IMR-90 (cell line): Measurements from ENCODE around the gene AGBL5. TPM values are rescaled to one million over a fixed set of nuclear protein-coding genes. Genes with fewer than 3 reads are reported as not detected.

Source experiments
- ATAC-seq: fragments of 200-7000 bp; cut with Tn5 transposase; 2 replicates; pipeline ENCODE4 v1.9.1; 2020; ENCODE audit warnings: low read depth, mild to moderate bottlenecking, moderate library complexity
- BruUV-seq: library from RNA; stranded (reverse); fragments of 400-500 nt; replicated peaks from 2 replicates; lab custom pipeline; 2021; lab: Mats Ljungman, UMichigan
- CTCF ChIA-PET: fragments of 300-600 bp; formaldehyde crosslinking; extraction: SDS; loops from one replicate; lab custom pipeline; 2021; ENCODE audit warnings: antibody characterized with exemption; lab: Yijun Ruan, JAX
- POLR2A ChIA-PET: fragments of 300-600 bp; sonication (Branson Sonifier 250); formaldehyde crosslinking; loops from one replicate; lab custom pipeline; 2022; ENCODE audit warnings: antibody characterized with exemption; ENCODE audit not compliant: unreplicated experiment; lab: Charles Lee
- DNase-seq: peaks from one replicate; pipeline ENCODE4 v3.0.0; 2013
- H2AFZ ChIP-seq: replicated peaks from 2 replicates; pipeline ENCODE3; 2013; ENCODE audit warnings: low read length, mild to moderate bottlenecking; ENCODE audit not compliant: poor library complexity
- H2AK5ac ChIP-seq: 2 replicates; pipeline ENCODE4 v1.6.1; 2013; ENCODE audit warnings: low read depth, low read length, inconsistent platforms
- H2AK9ac ChIP-seq: replicated peaks from 2 replicates; pipeline ENCODE3; 2013; ENCODE audit warnings: mild to moderate bottlenecking, low read depth, low read length, moderate library complexity; ENCODE audit not compliant: poor library complexity
- H2BK120ac ChIP-seq: 2 replicates; pipeline ENCODE4 v1.6.1; 2013; ENCODE audit warnings: low read depth, low read length, inconsistent platforms
- H2BK15ac ChIP-seq: 3 replicates; pipeline ENCODE4 v1.6.1; 2013; ENCODE audit warnings: low read depth, low read length, inconsistent platforms
- H2BK20ac ChIP-seq: 2 replicates; pipeline ENCODE4 v1.6.1; 2013; ENCODE audit warnings: low read depth, mild to moderate bottlenecking, inconsistent platforms, low read length, moderate library complexity
- H2BK5ac ChIP-seq: 2 replicates; pipeline ENCODE4 v1.6.1; 2013; ENCODE audit warnings: mild to moderate bottlenecking, low read depth, low read length, inconsistent platforms; ENCODE audit not compliant: poor library complexity, severe bottlenecking
- H3K14ac ChIP-seq: replicated peaks from 2 replicates; pipeline ENCODE4 v1.6.1; 2013; ENCODE audit warnings: low read depth, low read length, inconsistent platforms
- H3K18ac ChIP-seq: 2 replicates; pipeline ENCODE4 v1.6.1; 2013; ENCODE audit warnings: low read depth, low read length, control low read depth
- H3K23ac ChIP-seq: 2 replicates; pipeline ENCODE4 v1.6.1; 2013; ENCODE audit warnings: low read depth, low read length, inconsistent platforms
- H3K27ac ChIP-seq: 2 replicates; pipeline ENCODE4 v1.5.1; 2013; ENCODE audit warnings: mild to moderate bottlenecking, control low read depth, low read length; ENCODE audit not compliant: insufficient read depth
- H3K27me3 ChIP-seq: 2 replicates; pipeline ENCODE4 v1.6.1; 2013; ENCODE audit warnings: low read length; ENCODE audit not compliant: control insufficient read depth, insufficient read depth
- H3K36me3 ChIP-seq: 2 replicates; pipeline ENCODE4 v1.6.1; 2013; ENCODE audit warnings: low read length, mixed read lengths; ENCODE audit not compliant: control insufficient read depth, insufficient read depth
- H3K4ac ChIP-seq: 2 replicates; pipeline ENCODE4 v1.6.1; 2013; ENCODE audit warnings: low read depth, low read length, inconsistent platforms
- H3K4me1 ChIP-seq: 2 replicates; pipeline ENCODE4 v1.6.1; 2013; ENCODE audit warnings: low read length, mixed read lengths; ENCODE audit not compliant: control insufficient read depth, insufficient read depth
- H3K4me2 ChIP-seq: 2 replicates; pipeline ENCODE4 v1.6.1; 2013; ENCODE audit warnings: low read depth, mild to moderate bottlenecking, control low read depth, low read length, moderate library complexity
- H3K4me3 ChIP-seq: 2 replicates; pipeline ENCODE4 v1.5.1; 2013; ENCODE audit warnings: low read depth, mild to moderate bottlenecking, control low read depth, low read length, moderate library complexity; ENCODE audit not compliant: insufficient read depth
- H3K56ac ChIP-seq: 2 replicates; pipeline ENCODE4 v1.6.1; 2013; ENCODE audit warnings: low read length, inconsistent platforms; ENCODE audit not compliant: insufficient read depth; ENCODE audit errors: extremely low read depth
- H3K79me1 ChIP-seq, 2 experiments: 2 replicates each; pipeline ENCODE4 v1.6.1; 2013; ENCODE audit warnings: low read length in 2 of 2, inconsistent platforms in 1 of 2, low read depth in 1 of 2
- H3K9ac ChIP-seq: 2 replicates; pipeline ENCODE4 v1.6.1; 2013; ENCODE audit warnings: low read depth, low read length, control low read depth
- H3K9me1 ChIP-seq: 2 replicates; pipeline ENCODE4 v1.6.1; 2013; ENCODE audit warnings: low read length, inconsistent platforms; ENCODE audit not compliant: insufficient read depth
- H3K9me3 ChIP-seq: 2 replicates; pipeline ENCODE4 v1.6.1; 2013; ENCODE audit warnings: low read length; ENCODE audit not compliant: control insufficient read depth, insufficient read depth
- H4K20me1 ChIP-seq: 2 replicates; pipeline ENCODE4 v1.6.1; 2013; ENCODE audit warnings: low read length, inconsistent platforms; ENCODE audit not compliant: insufficient read depth
- H4K5ac ChIP-seq: 2 replicates; pipeline ENCODE4 v1.6.1; 2013; ENCODE audit warnings: mild to moderate bottlenecking, low read depth, low read length, control low read depth
- H4K8ac ChIP-seq, 2 experiments: 2 replicates each; pipeline ENCODE4 v1.6.1; 2013; ENCODE audit warnings: low read depth in 2 of 2, low read length in 2 of 2, control low read depth in 1 of 2, inconsistent platforms in 1 of 2
- H4K91ac ChIP-seq: 2 replicates; pipeline ENCODE4 v1.6.1; 2013; ENCODE audit warnings: low read depth, low read length, inconsistent platforms; ENCODE audit not compliant: insufficient read depth
- BHLHE40 ChIP-seq: fragments of 150-350 bp; IDR thresholded peaks from 2 replicates; pipeline ENCODE4 v1.6.1; 2016; ENCODE audit warnings: mild to moderate bottlenecking, low read depth, low read length
- CEBPB ChIP-seq: IDR thresholded peaks from 2 replicates; pipeline ENCODE4 v1.6.1; 2012; ENCODE audit warnings: low read depth, low read length, improper control_type of control experiment
- MAFK ChIP-seq: IDR thresholded peaks from 2 replicates; pipeline ENCODE4 v1.6.1; 2012; ENCODE audit warnings: low read depth, low read length, improper control_type of control experiment
- WGBS, 2 experiments: methylation state at CpG; one replicate each; pipeline versions ENCODE4 v1.1.5 to v1.1.7; 2013; ENCODE audit warnings: missing lambda C conversion rate in 2 of 2; ENCODE audit not compliant: insufficient read length in 1 of 2; ENCODE audit errors: extremely low coverage in 2 of 2; 5-methylcytosine and 5-hydroxymethylcytosine counted together
- dilution Hi-C: fragments of 300-500 bp; cut with HindIII; formaldehyde crosslinking; loops from one replicate; pipeline ENCODE4 v1.14.3; 2018; ENCODE audit warnings: low sequenced_read_pairs; ENCODE audit not compliant: unreplicated experiment
- in situ Hi-C: fragments of 300-500 bp; cut with MboI; formaldehyde crosslinking; loops from 3 replicates; pipeline ENCODE4 v1.14.3; 2019; ENCODE audit warnings: low sequenced_read_pairs, inconsistent platforms, mixed read lengths
- intact Hi-C: fragments of 100-400 bp; cut with micrococcal nuclease; formaldehyde crosslinking; loops from 2 replicates; pipeline ENCODE4 v1.10.0; 2022
- polyA plus RNA-seq, 3 experiments: library from polyadenylated mRNA; depleted of rRNA; stranded (reverse); fragments of >200 nt; gene quantifications; 2 replicates each; pipeline ENCODE4 v1.2.3, GENCODE V29; 2012; ENCODE audit warnings: low replicate concordance in 1 of 3
- total RNA-seq: library from RNA; depleted of rRNA; stranded (reverse); fragments of >200 nt; gene quantifications from 2 replicates; pipeline ENCODE4 v1.2.3, GENCODE V29; 2012

AGBL5 gene
- total and polyA plus RNA-seq, 2 of the 4 experiments (the other 2 are of a cell fraction): 19.0 to 26.2 TPM

- no peak overlapping the region for H4K91ac ChIP-seq
- H2AK5ac ChIP-seq: no peak overlapping the region
- H3K4ac ChIP-seq: no peak overlapping the region
- in situ Hi-C loops (no loop called here), intact Hi-C loops (no loop called here), dilution Hi-C loops (no loop called here)
- H2BK20ac ChIP-seq: no peak overlapping the region
- no peaks in the 10 kb centered on the region for H3K9me3 ChIP-seq
- peaks cover 14% of the 10 kb centered on the region for H4K20me1 ChIP-seq
- ChIA-PET POLR2A (no interaction called here), CTCF (no interaction called here)
- WGBS, 2 experiments: 94% methylated on average over 12 of the region's 27 CpGs; no CpG with 5 or more reads in 1 of the 2 experiments
- no peaks in the 10 kb centered on the region for H3K27me3 ChIP-seq
- H4K5ac ChIP-seq: no peak overlapping the region
- H2BK5ac ChIP-seq: no peak overlapping the region
- TF ChIP-seq MAFK (no peak), BHLHE40 (no peak), CEBPB (no peak)
- peaks cover 20% of the 10 kb centered on the region for H3K4me1 ChIP-seq
- H2AFZ ChIP-seq: no peak overlapping the region
- no peak overlapping the region for H4K8ac ChIP-seq
- no peak overlapping the region for H3K9ac ChIP-seq
- no peak overlapping the region for H3K4me2 ChIP-seq
- DNase-seq (no peak), ATAC-seq (no peak)
- no peak overlapping the region for H2BK120ac ChIP-seq
- H3K56ac ChIP-seq: no peak overlapping the region
- H3K14ac ChIP-seq: no peak overlapping the region
- peaks cover 3 to 49% of the 10 kb centered on the region in 2 experiments; a peak in 3 of 4 replicates for H3K79me1 ChIP-seq
- H2AK9ac ChIP-seq: no peak overlapping the region
- H3K18ac ChIP-seq: no peak overlapping the region
- H3K9me1 ChIP-seq: peaks cover 4% of the 10 kb centered on the region
- peaks cover 29% of the 10 kb centered on the region; the same call in 1 of the 2 replicates for H3K36me3 ChIP-seq
- BruUV-seq: no TSS peak
- no peak overlapping the region for H2BK15ac ChIP-seq
- H3K4me3 ChIP-seq: no peak overlapping the region
- no peak overlapping the region for H3K27ac ChIP-seq
- H3K23ac ChIP-seq: no peak overlapping the region
These were observed 31.4 kb downstream of the AGBL5 start for GRCh38 chr2:27082773-27083409.
